ENCODE data around the gene ADPRHL1.

Gene ADPRHL1

DNA sequence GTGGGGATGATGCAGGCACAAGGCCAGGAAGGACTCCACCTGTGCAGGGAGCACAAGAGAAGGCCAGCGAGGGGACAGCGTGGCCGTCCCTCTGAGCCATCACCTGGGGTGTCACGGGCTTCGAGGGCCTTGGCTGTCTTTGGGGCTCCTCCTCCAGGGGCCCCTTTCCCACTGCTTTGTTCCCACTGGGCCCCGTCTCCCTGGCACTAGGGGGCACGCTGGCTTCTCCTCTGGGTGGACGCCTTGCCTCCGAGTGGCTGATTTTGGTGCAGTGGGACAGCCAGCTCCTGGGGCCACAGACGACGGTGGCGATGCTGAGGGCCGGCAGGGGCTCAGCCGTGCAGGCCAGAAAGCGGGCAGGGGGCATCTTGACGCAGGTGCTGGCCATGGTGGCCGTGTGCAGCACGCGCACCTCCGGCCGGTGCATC lies 46.2 kb downstream of the ADPRHL1 start:
- no peak for TF ChIP-seq MYC (IDR thresholded peaks at IDR 0.05; ENCODE audit: low read depth, low read length)
- TF ChIP-seq CTCF (IDR thresholded peaks at IDR 0.05; ENCODE audit: low read depth, low read length) = no peak
- no peak for TF ChIP-seq MAX (IDR thresholded peaks at IDR 0.05; ENCODE audit: low read depth, low read length)
- no peak for TF ChIP-seq POLR2A (IDR thresholded peaks at IDR 0.05; ENCODE audit: extremely low read depth, insufficient read length)
- H3K4me3 ChIP-seq (ENCODE audit: low read depth, low read length) = no peak overlapping the region
- no peak for DNase-seq (ENCODE audit: low read depth)

DNA sequence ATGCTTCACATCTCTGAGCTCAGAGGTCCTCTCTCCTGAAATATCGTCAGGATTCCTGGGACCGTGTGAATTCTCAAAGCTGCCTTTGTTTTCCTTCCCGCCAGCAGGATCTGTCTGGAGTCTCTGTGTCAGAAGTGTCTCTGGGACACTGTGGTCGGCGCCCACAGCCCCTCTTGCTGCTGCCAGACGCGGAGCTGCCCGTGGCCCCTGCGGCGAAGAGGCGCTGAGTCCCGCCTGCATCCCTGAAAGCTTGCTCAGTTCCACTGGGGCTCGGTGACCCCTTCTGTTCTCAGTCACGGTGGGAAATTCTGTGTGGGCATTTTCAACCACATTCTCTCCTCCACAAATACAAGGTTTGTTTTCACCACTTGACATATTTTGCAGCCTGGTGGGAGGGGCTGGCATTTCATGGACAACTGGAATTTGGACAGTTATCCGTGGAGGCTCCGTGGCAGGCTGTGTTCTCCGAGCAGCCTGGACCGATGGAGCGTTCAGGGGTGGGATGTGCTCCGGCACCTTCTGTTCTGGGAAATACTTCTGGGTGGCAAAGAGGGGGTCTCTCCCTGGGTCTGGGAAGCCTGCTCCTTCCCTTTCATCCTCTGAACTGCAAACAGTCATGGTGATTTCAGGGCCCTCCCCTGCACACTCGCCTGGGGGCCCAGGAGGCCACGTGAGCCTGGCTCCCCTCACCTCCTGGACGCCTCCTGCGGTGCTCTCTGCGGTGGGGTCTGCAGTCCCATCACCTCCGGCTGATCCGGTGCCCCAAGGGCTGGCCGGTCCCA lies 46.8 kb downstream of the ADPRHL1 start:
- H3K4me3 ChIP-seq (ENCODE audit: low read depth, low read length) = no peak overlapping the region
- TF ChIP-seq MAX (IDR thresholded peaks at IDR 0.05; ENCODE audit: low read depth, low read length) = no peak
- no peak for TF ChIP-seq POLR2A (IDR thresholded peaks at IDR 0.05; ENCODE audit: extremely low read depth, insufficient read length)
- no peak for TF ChIP-seq CTCF (IDR thresholded peaks at IDR 0.05; ENCODE audit: low read depth, low read length)
- no peak for TF ChIP-seq MYC (IDR thresholded peaks at IDR 0.05; ENCODE audit: low read depth, low read length)
- no peak for DNase-seq (ENCODE audit: low read depth)

- DNase-seq (ENCODE audit: low read depth) = no peak
- H3K4me3 ChIP-seq (ENCODE audit: low read depth, low read length) = no peak overlapping the region
- TF ChIP-seq MYC (IDR thresholded peaks at IDR 0.05; ENCODE audit: low read depth, low read length) (no peak), CTCF (IDR thresholded peaks at IDR 0.05; ENCODE audit: low read depth, low read length) (no peak), MAX (IDR thresholded peaks at IDR 0.05; ENCODE audit: low read depth, low read length) (no peak), POLR2A (IDR thresholded peaks at IDR 0.05; ENCODE audit: extremely low read depth, insufficient read length) (no peak)
Observed at GRCh38 chr13:113405481-113406300, 47.6 kb downstream of the ADPRHL1 start.

GRCh38 chr13:113404723-113405471 lies 48.4 kb downstream of the ADPRHL1 start:
- no peak for DNase-seq (ENCODE audit: low read depth)
- no peak overlapping the region for H3K4me3 ChIP-seq (ENCODE audit: low read depth, low read length)
- no peak for TF ChIP-seq MYC (IDR thresholded peaks at IDR 0.05; ENCODE audit: low read depth, low read length)
- no peak for TF ChIP-seq POLR2A (IDR thresholded peaks at IDR 0.05; ENCODE audit: extremely low read depth, insufficient read length)
- no peak for TF ChIP-seq MAX (IDR thresholded peaks at IDR 0.05; ENCODE audit: low read depth, low read length)
- no peak for TF ChIP-seq CTCF (IDR thresholded peaks at IDR 0.05; ENCODE audit: low read depth, low read length)

DNA sequence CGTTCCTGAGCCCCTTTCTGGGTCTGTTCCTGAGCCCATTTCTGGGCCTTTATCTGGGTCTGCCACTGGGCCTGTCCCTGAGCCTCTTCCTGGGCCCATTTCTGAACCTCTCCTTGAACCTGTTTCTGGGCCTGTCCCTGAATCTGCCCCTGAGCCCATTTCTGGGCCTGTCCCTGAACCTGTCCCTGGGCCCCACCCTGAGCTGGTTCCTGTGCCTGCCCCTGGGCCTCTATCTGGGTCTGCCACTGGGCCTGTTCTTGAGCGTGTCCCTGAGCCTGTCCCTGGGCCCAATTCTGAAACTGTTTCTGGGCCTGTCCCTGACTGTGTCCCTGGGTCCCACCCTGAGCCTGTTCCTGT lies 48.9 kb downstream of the ADPRHL1 start:
- TF ChIP-seq POLR2A (IDR thresholded peaks at IDR 0.05; ENCODE audit: extremely low read depth, insufficient read length) = no peak
- no peak for TF ChIP-seq CTCF (IDR thresholded peaks at IDR 0.05; ENCODE audit: low read depth, low read length)
- DNase-seq (ENCODE audit: low read depth) = no peak
- H3K4me3 ChIP-seq (ENCODE audit: low read depth, low read length) = no peak overlapping the region

Measured in NB4 (cell line).